GM19395 (cell line): ENCODE measurements around the gene ZNF581.

Experiments
- ATAC-seq: cut with Tn5 transposase; IDR thresholded peaks from one replicate; pipeline ENCODE4 v1.9.1; 2021; ENCODE audit warnings: mild to moderate bottlenecking, moderate library complexity; ENCODE audit not compliant: unreplicated experiment

ZNF581 gene

GRCh38 chr19:55691561-55692481 lies 48.4 kb downstream of the ZNF581 start:
- ATAC-seq = no peak

GRCh38 chr19:55692681-55693081 lies 49.2 kb downstream of the ZNF581 start:
- ATAC-seq = no peak

DNA sequence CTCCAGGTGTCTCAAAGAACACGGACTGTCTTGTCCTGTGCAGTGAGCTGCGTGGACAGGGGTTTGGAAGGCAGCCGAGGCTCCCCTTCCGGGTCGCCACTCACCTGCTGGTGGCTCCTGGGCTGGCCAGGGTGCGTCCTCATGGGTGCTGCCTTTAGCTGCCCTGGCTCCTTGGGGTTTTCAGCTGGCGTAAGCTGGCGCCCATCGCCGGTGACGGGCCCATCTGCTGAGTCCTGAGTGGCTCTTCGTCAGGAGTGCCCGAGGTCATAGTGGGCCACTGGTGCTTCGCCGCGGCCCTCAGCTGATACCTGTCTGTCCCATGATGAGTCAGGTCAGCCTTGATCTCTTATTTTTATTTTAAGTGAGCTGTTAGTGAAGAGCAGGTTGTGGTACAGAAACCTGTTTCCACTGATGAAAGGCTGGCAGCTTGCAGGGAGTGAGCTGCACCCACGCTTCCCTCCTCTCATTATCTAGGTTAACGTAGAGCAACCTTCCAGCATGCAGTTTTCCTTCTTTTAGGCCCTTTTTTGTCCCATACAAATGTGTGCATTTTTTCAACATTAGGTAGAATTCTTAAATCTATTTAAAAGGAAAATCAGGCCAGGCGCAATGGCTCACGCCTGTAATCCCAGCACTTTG lies 50.0 kb downstream of the ZNF581 start:
- ATAC-seq = no peak

DNA sequence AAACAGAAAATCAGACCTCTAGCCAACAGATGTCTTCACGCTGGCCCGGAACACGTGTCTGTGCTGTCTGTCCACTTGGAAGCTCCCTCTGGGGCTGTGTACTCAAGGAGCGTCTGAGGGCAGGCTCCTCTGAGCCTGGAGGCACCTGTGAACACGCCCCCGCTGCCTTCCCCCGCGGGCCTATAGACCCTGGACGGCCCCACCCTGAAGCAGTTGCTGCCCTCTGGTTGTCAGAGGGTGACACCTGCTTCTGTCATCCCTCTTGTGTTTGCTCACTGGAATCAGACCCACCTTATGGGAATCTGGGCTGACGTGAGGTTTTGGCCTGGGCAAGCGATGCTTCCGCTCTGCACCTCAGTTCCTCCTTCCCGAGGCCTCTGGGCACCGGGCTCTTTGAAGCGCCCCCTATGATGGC lies 50.8 kb downstream of the ZNF581 start:
- ATAC-seq = no peak

DNA sequence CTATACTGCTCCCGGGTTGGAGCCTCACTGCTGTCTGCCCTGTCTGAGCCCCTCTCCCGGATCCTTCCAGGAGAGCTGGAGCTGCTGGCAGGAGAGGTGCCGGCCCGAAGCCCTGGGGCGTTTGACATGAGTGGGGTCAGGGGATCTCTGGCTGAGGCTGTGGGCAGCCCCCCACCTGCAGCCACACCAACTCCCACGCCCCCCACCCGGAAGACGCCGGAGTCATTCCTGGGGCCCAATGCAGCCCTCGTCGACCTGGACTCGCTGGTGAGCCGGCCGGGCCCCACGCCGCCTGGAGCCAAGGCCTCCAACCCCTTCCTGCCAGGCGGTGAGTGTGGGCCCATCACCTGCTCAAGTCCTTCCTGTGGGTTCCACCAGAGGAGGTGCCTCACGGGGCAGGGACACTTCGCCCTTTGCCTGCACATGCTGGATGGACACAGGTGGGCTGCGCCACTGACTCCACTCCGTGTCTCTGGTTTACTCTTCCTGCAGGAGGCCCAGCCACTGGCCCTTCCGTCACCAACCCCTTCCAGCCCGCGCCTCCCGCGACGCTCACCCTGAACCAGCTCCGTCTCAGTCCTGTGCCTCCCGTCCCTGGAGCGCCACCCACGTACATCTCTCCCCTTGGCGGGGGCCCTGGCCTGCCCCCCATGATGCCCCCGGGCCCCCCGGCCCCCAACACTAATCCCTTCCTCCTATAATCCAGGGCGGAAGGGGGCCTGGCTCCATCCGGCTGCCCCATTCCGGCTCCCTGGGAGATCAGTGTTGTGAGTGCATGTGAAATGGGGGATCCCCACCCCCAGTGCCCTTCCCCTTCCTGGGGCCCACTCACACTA lies 51.4 kb downstream of the ZNF581 start:
- ATAC-seq = no peak
